Neural progenitor cell (in vitro differentiated cells): ENCODE measurements around the gene GLIS2. TPM values are rescaled to one million over a fixed set of nuclear protein-coding genes. Genes with fewer than 3 reads are reported as not detected.
A peak's percentile ranks its signal among the peaks of the same experiment; 100 is the strongest.

Source experiments
- DNase-seq: peaks from one replicate; pipeline ENCODE4 v3.0.0-alpha.2; 2016; ENCODE audit warnings: low spot score
- H2AFZ ChIP-seq: fragments of 200-600 bp; sonication (generic); replicated peaks from 2 replicates; pipeline ENCODE4 v1.6.1; 2016; ENCODE audit warnings: antibody characterized with exemption
- H3F3A ChIP-seq: fragments of 200-600 bp; sonication (generic); 2 replicates; pipeline ENCODE4 v1.6.1; 2016; ENCODE audit warnings: antibody characterized with exemption, low read depth
- H3K27ac ChIP-seq: fragments of 200-600 bp; sonication (generic); 2 replicates; pipeline ENCODE4 v1.5.1; 2016; ENCODE audit warnings: mild to moderate bottlenecking
- H3K27me3 ChIP-seq: fragments of 200-600 bp; sonication (generic); 2 replicates; pipeline ENCODE4 v1.6.1; 2016; ENCODE audit warnings: mild to moderate bottlenecking, moderate library complexity
- H3K36me3 ChIP-seq: fragments of 200-600 bp; sonication (generic); 2 replicates; pipeline ENCODE4 v1.5.1; 2016
- H3K4me1 ChIP-seq: fragments of 200-600 bp; sonication (generic); 2 replicates; pipeline ENCODE4 v1.6.1; 2016; ENCODE audit warnings: mixed run types
- H3K4me2 ChIP-seq: fragments of 200-600 bp; sonication (generic); 2 replicates; pipeline ENCODE4 v1.6.1; 2016
- H3K4me3 ChIP-seq: fragments of 200-600 bp; sonication (generic); 2 replicates; pipeline ENCODE4 v1.5.1; 2016
- H3K79me2 ChIP-seq: fragments of 200-600 bp; sonication (generic); 2 replicates; pipeline ENCODE4 v1.6.1; 2016; ENCODE audit warnings: low read depth
- H3K9ac ChIP-seq: fragments of 200-600 bp; sonication (generic); 2 replicates; pipeline ENCODE4 v1.6.1; 2016
- H3K9me3 ChIP-seq: fragments of 200-600 bp; sonication (generic); 2 replicates; pipeline ENCODE4 v1.5.1; 2016; ENCODE audit warnings: low read depth
- H4K20me1 ChIP-seq: fragments of 200-600 bp; sonication (generic); 2 replicates; pipeline ENCODE4 v1.6.1; 2016; ENCODE audit warnings: low read depth
- H3K27ac Mint-ChIP-seq: 3 replicates; pipeline ENCODE4 v1.8.0; 2021; ENCODE audit warnings: mixed read lengths
- H3K27me3 Mint-ChIP-seq: 2 replicates; pipeline ENCODE4 v1.8.0; 2022; ENCODE audit warnings: low read depth, mild to moderate bottlenecking, inconsistent platforms, moderate library complexity, mixed read lengths; ENCODE audit not compliant: insufficient read depth
- H3K36me3 Mint-ChIP-seq: 3 replicates; pipeline ENCODE4 v1.8.0; 2021; ENCODE audit warnings: mixed read lengths
- H3K4me1 Mint-ChIP-seq: 3 replicates; pipeline ENCODE4 v1.8.0; 2021; ENCODE audit warnings: mixed read lengths
- H3K4me3 Mint-ChIP-seq: 3 replicates; pipeline ENCODE4 v1.8.0; 2021; ENCODE audit warnings: mild to moderate bottlenecking, moderate library complexity, mixed read lengths
- H3K9me3 Mint-ChIP-seq: 3 replicates; pipeline ENCODE4 v1.8.0; 2020; ENCODE audit warnings: mixed read lengths
- CTCF ChIP-seq: fragments of 200-600 bp; sonication (generic); IDR thresholded peaks from 2 replicates; pipeline ENCODE4 v1.5.1; 2017; ENCODE audit warnings: antibody characterized with exemption, mild to moderate bottlenecking
- EZH2 ChIP-seq: fragments of 200-600 bp; sonication (generic); IDR thresholded peaks from 2 replicates; pipeline ENCODE4 v1.6.1; 2017; ENCODE audit warnings: antibody characterized with exemption, mild to moderate bottlenecking, moderate library complexity
- EZH2phosphoT487 ChIP-seq: fragments of 200-600 bp; sonication (generic); IDR thresholded peaks from 2 replicates; pipeline ENCODE4 v1.6.1; 2017; ENCODE audit warnings: antibody characterized with exemption
- total RNA-seq: library from RNA; depleted of rRNA; stranded (reverse); fragments of >200 nt; gene quantifications from 2 replicates; pipeline ENCODE4 v1.2.3, GENCODE V29; 2015; ENCODE audit warnings: low replicate concordance

The GLIS2 gene
- total RNA-seq, 1 donor from 2014 or later: 0.15 TPM

GRCh38 chr16:4273858-4274311 lies 42.0 kb upstream of the GLIS2 start:
- peaks cover 4% of the 10 kb centered on the region for H3K27me3 Mint-ChIP-seq
- H2AFZ ChIP-seq: peak overlapping the region; percentile 10
- H3K79me2 ChIP-seq: peaks cover 55% of the 10 kb centered on the region
- peak; percentile 76 for DNase-seq
- peak overlapping the region; percentile 96 for H3K4me3 Mint-ChIP-seq
- no peaks in the 10 kb centered on the region for H3K27me3 ChIP-seq
- H4K20me1 ChIP-seq: peaks cover 17% of the 10 kb centered on the region
- TF ChIP-seq CTCF (peak; percentile 55), EZH2 (no peak), EZH2phosphoT487 (no peak)
- no peaks in the 10 kb centered on the region for H3K9me3 ChIP-seq
- H3K4me1 ChIP-seq: peaks cover 4% of the 10 kb centered on the region
- H3K4me1 Mint-ChIP-seq: peaks cover 8% of the 10 kb centered on the region
- no peaks in the 10 kb centered on the region for H3K36me3 Mint-ChIP-seq
- H3K4me2 ChIP-seq: peak overlapping the region; percentile 78
- H3K27ac Mint-ChIP-seq: peak overlapping the region; percentile 91
- peaks cover 45% of the 10 kb centered on the region for H3F3A ChIP-seq
- H3K27ac ChIP-seq: peak overlapping the region; percentile 61
- H3K9ac ChIP-seq: peak overlapping the region; percentile 47
- no peaks in the 10 kb centered on the region for H3K36me3 ChIP-seq
- H3K4me3 ChIP-seq: peak overlapping the region; percentile 100
- no peaks in the 10 kb centered on the region for H3K9me3 Mint-ChIP-seq

- H3K36me3 ChIP-seq: no peaks in the 10 kb centered on the region
- Mint-ChIP-seq H3K4me1 (peaks cover 6% of the 10 kb centered on the region), H3K27ac (no peak overlapping the region), H3K9me3 (no peaks in the 10 kb centered on the region), H3K4me3 (peak overlapping the region; percentile 24), H3K36me3 (no peaks in the 10 kb centered on the region), H3K27me3 (peaks cover 8% of the 10 kb centered on the region)
- no peak overlapping the region for H3K27ac ChIP-seq
- no peaks in the 10 kb centered on the region for H3K9me3 ChIP-seq
- TF ChIP-seq EZH2phosphoT487: no peak
- no peak for TF ChIP-seq CTCF
- no peak for TF ChIP-seq EZH2
- DNase-seq: no peak
- H3K9ac ChIP-seq: no peak overlapping the region
- H3K4me2 ChIP-seq: no peak overlapping the region
- peaks cover under 1% of the 10 kb centered on the region for H4K20me1 ChIP-seq
- peaks cover 45% of the 10 kb centered on the region for H3F3A ChIP-seq
- H3K79me2 ChIP-seq: peaks cover 35% of the 10 kb centered on the region
- no peak overlapping the region for H3K4me3 ChIP-seq
- H3K4me1 ChIP-seq: peaks cover 2% of the 10 kb centered on the region
- H3K27me3 ChIP-seq: no peaks in the 10 kb centered on the region
- H2AFZ ChIP-seq: no peak overlapping the region
Observed at GRCh38 chr16:4275861-4276260, 40.0 kb upstream of the GLIS2 start.

- H3K9ac ChIP-seq: no peak overlapping the region
- H3K9me3 ChIP-seq: no peaks in the 10 kb centered on the region
- peaks cover 29% of the 10 kb centered on the region for H3F3A ChIP-seq
- no peaks in the 10 kb centered on the region for H3K27me3 ChIP-seq
- H3K4me3 ChIP-seq: no peak overlapping the region
- Mint-ChIP-seq H3K9me3 (no peaks in the 10 kb centered on the region), H3K27me3 (peaks cover 7% of the 10 kb centered on the region), H3K4me3 (no peak overlapping the region), H3K36me3 (no peaks in the 10 kb centered on the region), H3K4me1 (peaks cover 7% of the 10 kb centered on the region), H3K27ac (no peak overlapping the region)
- TF ChIP-seq EZH2 (no peak), EZH2phosphoT487 (no peak), CTCF (no peak)
- H3K4me2 ChIP-seq: no peak overlapping the region
- no peak overlapping the region for H2AFZ ChIP-seq
- H3K4me1 ChIP-seq: no peaks in the 10 kb centered on the region
- no peak overlapping the region for H3K27ac ChIP-seq
- H3K79me2 ChIP-seq: peaks cover 18% of the 10 kb centered on the region
- no peaks in the 10 kb centered on the region for H4K20me1 ChIP-seq
- no peaks in the 10 kb centered on the region for H3K36me3 ChIP-seq
- no peak for DNase-seq
Observed at GRCh38 chr16:4277987-4278513, 37.8 kb upstream of the GLIS2 start.
